CD14-positive monocyte (primary cell): Measurements from ENCODE around the gene TMEM117. TPM values are rescaled to one million over a fixed set of nuclear protein-coding genes. Genes with fewer than 3 reads are reported as not detected.

Source experiments
- DNase-seq, 3 donors: peaks; one replicate each; pipeline ENCODE4 v3.0.0-alpha.2; 2011 to 2022
- H2AFZ ChIP-seq: 2 replicates; pipeline ENCODE4 v1.6.0; 2012; ENCODE audit warnings: mild to moderate bottlenecking, low read depth, low read length, inconsistent platforms; ENCODE audit not compliant: insufficient read depth, poor library complexity, severe bottlenecking
- H3K27ac ChIP-seq, 2 donors: 1 replicate in 1 of 2; 2 replicates in 1 of 2; pipeline ENCODE4 v1.5.1; 2012 to 2013; ENCODE audit warnings: low read length in 2 of 2, control low read depth in 1 of 2, inconsistent platforms in 1 of 2, low read depth in 1 of 2, mild to moderate bottlenecking in 1 of 2
- H3K27me3 ChIP-seq, 2 donors: one replicate each; pipeline versions ENCODE4 v1.6.0 to v1.6.1; 2011 to 2013; ENCODE audit warnings: low read length in 2 of 2; ENCODE audit not compliant: control insufficient read depth in 2 of 2, insufficient read depth in 2 of 2
- H3K36me3 ChIP-seq, 2 donors: replicated peaks in 1 of 2; 1 replicate in 1 of 2; 2 replicates in 1 of 2; pipeline versions ENCODE4 v1.5.1 to v1.6.1; 2012 to 2013; ENCODE audit warnings: low read length in 2 of 2, control low read depth in 1 of 2, inconsistent platforms in 1 of 2, mild to moderate bottlenecking in 1 of 2; ENCODE audit not compliant: insufficient read depth in 2 of 2, control insufficient read depth in 1 of 2
- H3K4me1 ChIP-seq, 2 donors: 1 replicate in 1 of 2; 2 replicates in 1 of 2; pipeline versions ENCODE4 v1.5.1 to v1.6.1; 2012 to 2013; ENCODE audit warnings: low read length in 2 of 2, control low read depth in 1 of 2, inconsistent platforms in 1 of 2, mild to moderate bottlenecking in 1 of 2, moderate library complexity in 1 of 2; ENCODE audit not compliant: insufficient read depth in 2 of 2, control insufficient read depth in 1 of 2
- H3K4me2 ChIP-seq: replicated peaks from 2 replicates; pipeline ENCODE3; 2012; ENCODE audit warnings: low read length, moderate library complexity, mild to moderate bottlenecking; ENCODE audit not compliant: poor library complexity, severe bottlenecking; ENCODE audit errors: extremely low read depth
- H3K4me3 ChIP-seq, 3 experiments: fragments of 200-600 bp in 1 of 3; sonication (generic) in 1 of 3; replicated peaks in 1 of 3; 1 replicate in 2 of 3; 2 replicates in 1 of 3; pipeline ENCODE4 v1.5.1; 2011 to 2013; ENCODE audit warnings: low read length in 3 of 3, mild to moderate bottlenecking in 3 of 3, control low read depth in 2 of 3, low read depth in 2 of 3, inconsistent platforms in 1 of 3, moderate library complexity in 1 of 3
- H3K79me2 ChIP-seq: 2 replicates; pipeline ENCODE4 v1.6.0; 2012; ENCODE audit warnings: mild to moderate bottlenecking, control low read depth, inconsistent platforms, low read length, moderate library complexity; ENCODE audit not compliant: insufficient read depth
- H3K9ac ChIP-seq: 2 replicates; pipeline ENCODE4 v1.6.0; 2017; ENCODE audit warnings: low read length, mild to moderate bottlenecking; ENCODE audit not compliant: insufficient read depth, poor library complexity, severe bottlenecking
- H3K9me3 ChIP-seq, 2 donors: replicated peaks in 1 of 2; 1 replicate in 1 of 2; 2 replicates in 1 of 2; pipeline versions ENCODE4 v1.5.1 to v1.6.1; 2012 to 2013; ENCODE audit warnings: low read length in 2 of 2, control low read depth in 1 of 2; ENCODE audit not compliant: control insufficient read depth in 1 of 2, insufficient read depth in 1 of 2
- H4K20me1 ChIP-seq: 2 replicates; pipeline ENCODE4 v1.6.0; 2012; ENCODE audit warnings: mild to moderate bottlenecking, low read length, control low read depth, moderate library complexity; ENCODE audit not compliant: insufficient read depth
- H3K27ac Mint-ChIP-seq, 7 donors: one replicate each; pipeline ENCODE4 v1.8.0; 2020; ENCODE audit warnings: mild to moderate bottlenecking in 7 of 7, mixed read lengths in 7 of 7, moderate library complexity in 6 of 7, inconsistent platforms in 2 of 7
- H3K27me3 Mint-ChIP-seq, 3 donors: one replicate each; pipeline ENCODE4 v1.8.0; 2021 to 2022; ENCODE audit warnings: low read depth in 3 of 3, mild to moderate bottlenecking in 3 of 3, mixed read lengths in 3 of 3, moderate library complexity in 3 of 3, inconsistent platforms in 1 of 3
- H3K36me3 Mint-ChIP-seq, 2 donors: one replicate each; pipeline ENCODE4 v1.8.0; 2020; ENCODE audit warnings: mixed read lengths in 2 of 2, inconsistent platforms in 1 of 2, mild to moderate bottlenecking in 1 of 2
- H3K4me1 Mint-ChIP-seq: one replicate; pipeline ENCODE4 v1.8.0; 2020; ENCODE audit warnings: mild to moderate bottlenecking, mixed read lengths
- H3K4me3 Mint-ChIP-seq, 2 donors: one replicate each; pipeline ENCODE4 v1.8.0; 2020; ENCODE audit warnings: mild to moderate bottlenecking in 2 of 2, mixed read lengths in 2 of 2, moderate library complexity in 1 of 2
- H3K9me3 Mint-ChIP-seq, 7 donors: one replicate each; pipeline ENCODE4 v1.8.0; 2020 to 2022; ENCODE audit warnings: mixed read lengths in 7 of 7, mild to moderate bottlenecking in 6 of 7, moderate library complexity in 6 of 7, inconsistent platforms in 2 of 7
- WGBS: methylation state at CpG from one replicate; pipeline ENCODE4 v1.1.5; 2013; ENCODE audit warnings: missing lambda C conversion rate; ENCODE audit not compliant: insufficient coverage; 5-methylcytosine and 5-hydroxymethylcytosine counted together
- intact Hi-C, 2 donors: fragments of 100-400 bp; cut with micrococcal nuclease; formaldehyde crosslinking; loops; one replicate each; pipeline versions ENCODE4 v1.15.0 to v1.15.1; 2023
- polyA plus RNA-seq, 3 donors: library from polyadenylated mRNA; depleted of rRNA in 1 of 3; unstranded in 2 of 3; stranded (reverse) in 1 of 3; fragments of 300-500 nt in 2 of 3; fragments of >200 nt in 1 of 3; fragmentation: Illumina TruSeq in 2 of 3; gene quantifications; 1 replicate in 2 of 3; 2 replicates in 1 of 3; pipeline ENCODE4 v1.2.3, GENCODE V29; 2012 to 2021
- TF ChIP-seq, protein P1 (sequence below): fragments of 200-600 bp; IDR thresholded peaks from one replicate; pipeline ENCODE4 v1.8.0; 2022; ENCODE audit warnings: antibody characterized with exemption, mild to moderate bottlenecking

Gene TMEM117
- polyA plus RNA-seq, 3 donors = 0.11 to 0.42 TPM; not detected in 1

DNA sequence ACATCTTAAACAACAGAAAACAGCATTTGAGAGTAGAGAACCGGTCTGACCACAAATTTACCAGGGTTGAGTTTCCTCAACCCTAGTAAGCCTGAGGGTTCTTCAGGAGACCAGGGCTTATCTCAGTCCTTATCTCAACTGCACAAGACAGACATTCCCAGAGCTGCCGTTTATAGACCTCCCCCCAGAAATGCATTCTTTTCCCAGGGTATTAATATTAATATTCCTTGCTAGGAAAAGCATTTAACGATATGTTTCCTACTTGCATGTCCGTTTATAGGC lies 12.3 kb downstream of the TMEM117 start:
- WGBS = 93% methylated on average over 3 of the region's 4 CpGs
- Mint-ChIP-seq H3K4me1 (no peaks in the 10 kb centered on the region), H3K9me3 (peaks cover 11 to 19% (median 17%) of the 10 kb centered on the region in 7 donors), H3K4me3 (no peak overlapping the region), H3K27me3 (peaks cover 1 to 2% (median 2%) of the 10 kb centered on the region in 3 donors), H3K27ac (no peak overlapping the region), H3K36me3 (no peaks in the 10 kb centered on the region)
- Histone ChIP-seq H3K36me3 (no peaks in the 10 kb centered on the region), H3K9ac (no peak overlapping the region), H3K4me2 (no peak overlapping the region), H3K79me2 (no peaks in the 10 kb centered on the region), H3K4me1 (no peaks in the 10 kb centered on the region), H3K27ac (no peak overlapping the region), H4K20me1 (no peaks in the 10 kb centered on the region), H3K4me3 (no peak overlapping the region), H3K27me3 (no peaks in the 10 kb centered on the region), H2AFZ (no peak overlapping the region), H3K9me3 (peaks cover 5 to 11% of the 10 kb centered on the region in 2 donors)
- TF ChIP-seq, protein P1, sequence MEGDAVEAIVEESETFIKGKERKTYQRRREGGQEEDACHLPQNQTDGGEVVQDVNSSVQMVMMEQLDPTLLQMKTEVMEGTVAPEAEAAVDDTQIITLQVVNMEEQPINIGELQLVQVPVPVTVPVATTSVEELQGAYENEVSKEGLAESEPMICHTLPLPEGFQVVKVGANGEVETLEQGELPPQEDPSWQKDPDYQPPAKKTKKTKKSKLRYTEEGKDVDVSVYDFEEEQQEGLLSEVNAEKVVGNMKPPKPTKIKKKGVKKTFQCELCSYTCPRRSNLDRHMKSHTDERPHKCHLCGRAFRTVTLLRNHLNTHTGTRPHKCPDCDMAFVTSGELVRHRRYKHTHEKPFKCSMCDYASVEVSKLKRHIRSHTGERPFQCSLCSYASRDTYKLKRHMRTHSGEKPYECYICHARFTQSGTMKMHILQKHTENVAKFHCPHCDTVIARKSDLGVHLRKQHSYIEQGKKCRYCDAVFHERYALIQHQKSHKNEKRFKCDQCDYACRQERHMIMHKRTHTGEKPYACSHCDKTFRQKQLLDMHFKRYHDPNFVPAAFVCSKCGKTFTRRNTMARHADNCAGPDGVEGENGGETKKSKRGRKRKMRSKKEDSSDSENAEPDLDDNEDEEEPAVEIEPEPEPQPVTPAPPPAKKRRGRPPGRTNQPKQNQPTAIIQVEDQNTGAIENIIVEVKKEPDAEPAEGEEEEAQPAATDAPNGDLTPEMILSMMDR = no peak
- intact Hi-C loops = no loop called here
- DNase-seq = no peak

DNA sequence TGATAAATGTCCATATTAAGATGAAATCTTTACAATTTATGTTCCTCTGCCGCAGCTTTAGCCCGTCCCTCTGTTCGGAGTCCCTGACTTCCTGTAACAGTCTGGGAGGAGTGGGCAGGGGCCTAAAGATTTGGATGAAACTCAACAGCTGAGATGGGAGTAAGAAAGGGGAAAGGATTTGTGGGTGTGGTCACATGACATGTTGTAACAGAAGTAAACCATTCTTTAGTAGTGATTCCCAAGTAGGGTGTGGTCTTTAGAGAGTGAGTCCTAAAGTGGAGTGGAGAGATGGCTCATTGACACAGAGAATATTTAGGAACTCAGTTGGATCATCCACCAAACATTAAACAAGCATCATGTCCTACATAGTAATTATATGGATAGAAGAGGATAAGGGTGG lies 12.9 kb downstream of the TMEM117 start:
- peaks cover 1 to 3% (median 2%) of the 10 kb centered on the region in 3 donors for H3K27me3 Mint-ChIP-seq
- intact Hi-C loops = no loop called here

More for the DNA sequence above, 12.9 kb downstream of the TMEM117 start:
- no peaks in the 10 kb centered on the region for H3K27me3 ChIP-seq
- H4K20me1 ChIP-seq = no peaks in the 10 kb centered on the region
- no peak overlapping the region for H3K27ac ChIP-seq
- no peak overlapping the region for H3K27ac Mint-ChIP-seq
- no peak overlapping the region for H3K9ac ChIP-seq
- DNase-seq = no peak
- no peaks in the 10 kb centered on the region for H3K79me2 ChIP-seq
- no peak overlapping the region for H3K4me3 ChIP-seq
- H3K9me3 ChIP-seq = peaks cover 5 to 11% of the 10 kb centered on the region in 2 donors
- H3K36me3 Mint-ChIP-seq = no peaks in the 10 kb centered on the region
- no peaks in the 10 kb centered on the region for H3K36me3 ChIP-seq
- no peaks in the 10 kb centered on the region for H3K4me1 Mint-ChIP-seq
- no peak overlapping the region for H3K4me3 Mint-ChIP-seq
- no peaks in the 10 kb centered on the region for H3K4me1 ChIP-seq
- no peak overlapping the region for H2AFZ ChIP-seq
- no peak overlapping the region for H3K4me2 ChIP-seq
- TF ChIP-seq, protein P1 = no peak
- H3K9me3 Mint-ChIP-seq = peaks cover 11 to 19% (median 17%) of the 10 kb centered on the region in 7 donors
- WGBS = 97% methylated on average over 3 of the region's 3 CpGs
